ENCODE measurements around the gene LEMD2.

DNA sequence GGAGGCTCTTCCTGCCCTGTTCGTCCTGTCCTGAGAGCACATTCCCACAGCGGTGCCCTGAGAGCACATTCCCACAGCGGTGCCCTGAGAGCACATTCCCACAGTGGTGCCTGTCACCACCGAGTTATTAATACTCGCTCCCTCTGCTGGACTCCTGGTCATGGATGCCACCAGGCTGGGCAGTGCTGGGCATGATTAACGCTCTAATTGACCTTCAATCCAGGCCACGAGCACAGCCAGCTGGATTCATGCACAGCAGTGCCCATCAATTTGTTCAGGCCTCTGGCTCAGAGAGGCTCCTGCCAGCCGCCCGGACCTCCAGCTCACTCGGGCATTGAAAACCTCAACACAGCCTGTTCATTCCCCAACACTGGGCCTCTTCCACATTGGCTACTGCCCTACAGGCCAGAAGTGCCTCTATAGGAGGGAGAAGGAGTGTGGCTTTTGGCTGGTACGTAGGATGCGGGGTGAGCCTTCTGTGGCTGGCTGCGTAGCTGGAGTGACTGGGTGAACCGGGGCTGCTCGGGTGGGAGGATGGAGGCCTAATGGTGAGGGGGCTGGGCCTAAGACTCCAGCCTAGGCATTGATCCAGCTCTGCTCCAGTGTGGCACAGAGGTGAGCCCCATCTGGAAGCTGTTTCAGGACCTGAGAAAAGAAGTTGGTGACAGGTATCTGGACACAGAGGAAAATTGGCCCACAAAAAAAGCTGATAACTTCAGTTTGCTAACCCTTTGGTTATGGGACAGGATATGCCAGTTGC, 51.5 kb downstream of the LEMD2 start:
- TF ChIP-seq, protein P1, sequence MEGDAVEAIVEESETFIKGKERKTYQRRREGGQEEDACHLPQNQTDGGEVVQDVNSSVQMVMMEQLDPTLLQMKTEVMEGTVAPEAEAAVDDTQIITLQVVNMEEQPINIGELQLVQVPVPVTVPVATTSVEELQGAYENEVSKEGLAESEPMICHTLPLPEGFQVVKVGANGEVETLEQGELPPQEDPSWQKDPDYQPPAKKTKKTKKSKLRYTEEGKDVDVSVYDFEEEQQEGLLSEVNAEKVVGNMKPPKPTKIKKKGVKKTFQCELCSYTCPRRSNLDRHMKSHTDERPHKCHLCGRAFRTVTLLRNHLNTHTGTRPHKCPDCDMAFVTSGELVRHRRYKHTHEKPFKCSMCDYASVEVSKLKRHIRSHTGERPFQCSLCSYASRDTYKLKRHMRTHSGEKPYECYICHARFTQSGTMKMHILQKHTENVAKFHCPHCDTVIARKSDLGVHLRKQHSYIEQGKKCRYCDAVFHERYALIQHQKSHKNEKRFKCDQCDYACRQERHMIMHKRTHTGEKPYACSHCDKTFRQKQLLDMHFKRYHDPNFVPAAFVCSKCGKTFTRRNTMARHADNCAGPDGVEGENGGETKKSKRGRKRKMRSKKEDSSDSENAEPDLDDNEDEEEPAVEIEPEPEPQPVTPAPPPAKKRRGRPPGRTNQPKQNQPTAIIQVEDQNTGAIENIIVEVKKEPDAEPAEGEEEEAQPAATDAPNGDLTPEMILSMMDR (IDR thresholded peaks at IDR 0.05): peak in 4 of 12 donors; percentile 14 to 23 (median 16)
- TF ChIP-seq POLR2A (IDR thresholded peaks at IDR 0.05): peak in 1 of 2 donors; percentile 11

All from heart left ventricle (tissue), 13 donors.